Activated T-helper 2 cell treated with anti-CD3 and anti-CD28 coated beads, Interferon-gamma antibody, Interleukin-2, Interleukin-4, amounts not matched to agents 10 μg/mL and 5 μg/mL and 100 μg/mL, durations not matched to agents 14 hours and 24 hours and 36 hours (primary cell): Measurements from ENCODE around the gene SIRPB2. TPM values are rescaled to one million over a fixed set of nuclear protein-coding genes. Genes with fewer than 3 reads are reported as not detected.

Experiments
- DNase-seq: peaks from one replicate; pipeline ENCODE4 v3.0.0; 2021; ENCODE audit warnings: low spot score
- H3K27ac Mint-ChIP-seq: one replicate; pipeline ENCODE4 v1.8.0; 2021; ENCODE audit warnings: mixed read lengths
- H3K27me3 Mint-ChIP-seq: one replicate; pipeline ENCODE4 v1.8.0; 2021; ENCODE audit warnings: low read depth, mixed read lengths
- H3K36me3 Mint-ChIP-seq: one replicate; pipeline ENCODE4 v1.8.0; 2021; ENCODE audit warnings: low read depth, mixed read lengths
- H3K4me1 Mint-ChIP-seq: one replicate; pipeline ENCODE4 v1.8.0; 2021; ENCODE audit warnings: low read depth, mixed read lengths
- H3K4me3 Mint-ChIP-seq: one replicate; pipeline ENCODE4 v1.8.0; 2021; ENCODE audit warnings: low read depth, mild to moderate bottlenecking, moderate library complexity, mixed read lengths
- H3K9me3 Mint-ChIP-seq: one replicate; pipeline ENCODE4 v1.8.0; 2021; ENCODE audit warnings: mixed read lengths
- intact Hi-C: fragments of 100-400 bp; cut with micrococcal nuclease; formaldehyde crosslinking; loops from one replicate; pipeline ENCODE4 v1.15.1; 2023
- total RNA-seq: library from RNA; stranded (reverse); gene quantifications from 2 replicates; pipeline ENCODE4 v1.2.3, GENCODE V29; 2022

SIRPB2 gene
- total RNA-seq, 1 donor from 2014 or later, result not detected

GRCh38 chr20:1427457-1428054 lies 63.7 kb downstream of the SIRPB2 start:
- Mint-ChIP-seq H3K27me3 (peaks cover 7% of the 10 kb centered on the region), H3K4me1 (peaks cover 33% of the 10 kb centered on the region), H3K36me3 (peaks cover 1% of the 10 kb centered on the region), H3K9me3 (no peaks in the 10 kb centered on the region), H3K4me3 (no peak overlapping the region), H3K27ac (no peak overlapping the region)
- intact Hi-C loops, result no loop called here
- DNase-seq, result no peak

GRCh38 chr20:1426231-1426849 lies 64.9 kb downstream of the SIRPB2 start:
- peaks cover 28% of the 10 kb centered on the region for H3K4me1 Mint-ChIP-seq
- no peak for DNase-seq
- H3K9me3 Mint-ChIP-seq, result peaks cover 3% of the 10 kb centered on the region
- no peaks in the 10 kb centered on the region for H3K36me3 Mint-ChIP-seq
- H3K4me3 Mint-ChIP-seq, result no peak overlapping the region
- H3K27ac Mint-ChIP-seq, result no peak overlapping the region
- H3K27me3 Mint-ChIP-seq, result peaks cover 6% of the 10 kb centered on the region
- intact Hi-C loops, result no loop called here

Other genes with a start within 250 kb of the SIRPB2 start
- gene SNPH, start 225.1 kb downstream of the SIRPB2 start, total RNA-seq, result 2.7 and 3.1 TPM in 2 replicates
- gene SDCBP2, start 162.3 kb downstream of the SIRPB2 start, total RNA-seq, result 3.2 and 4.1 TPM in 2 replicates
- 320 and 330 TPM in 2 replicates for gene FKBP1A, start 98.4 kb downstream of the SIRPB2 start, total RNA-seq
- 108 TPM in 2 replicates for gene NSFL1C, start 24.6 kb downstream of the SIRPB2 start, total RNA-seq
- gene SIRPD, start 66.3 kb upstream of the SIRPB2 start, total RNA-seq, result 0.37 TPM in 1 of 2 replicates, not detected in the other
- gene SIRPB1, start 128.6 kb upstream of the SIRPB2 start, total RNA-seq, result 0.67 and 1.6 TPM in 2 replicates
- 25.1 and 28.7 TPM in 2 replicates for gene SIRPG, start 166.4 kb upstream of the SIRPB2 start, total RNA-seq